Coronary artery (tissue), 2 donors: ENCODE measurements around the gene IQCH.

Source experiments
- DNase-seq: peaks from one replicate; pipeline ENCODE4 v3.0.0-alpha.2; 2017; ENCODE audit warnings: low spot score
- H3K27ac ChIP-seq, 2 donors: fragments of 200-600 bp; sonication (generic); one replicate each; pipeline ENCODE4 v1.5.1; 2016 to 2019
- H3K4me3 ChIP-seq: fragments of 200-600 bp; sonication (generic); 2 replicates; pipeline ENCODE4 v1.5.1; 2016; ENCODE audit warnings: mild to moderate bottlenecking, moderate library complexity
- CTCF ChIP-seq: fragments of 200-600 bp; sonication (generic); IDR thresholded peaks from one replicate; pipeline ENCODE4 v1.5.1; 2019; ENCODE audit warnings: antibody characterized with exemption

IQCH gene

GRCh38 chr15:67411486-67411885, 156.9 kb downstream of the IQCH start:
- DNase-seq: no peak
- Histone ChIP-seq H3K27ac (no peak overlapping the region), H3K4me3 (no peak overlapping the region)
- TF ChIP-seq CTCF: no peak

GRCh38 chr15:67413770-67414390, 159.3 kb downstream of the IQCH start:
- no peak for TF ChIP-seq CTCF
- no peak for DNase-seq

GRCh38 chr15:67415181-67415580, 160.6 kb downstream of the IQCH start:
- H3K4me3 ChIP-seq: no peak overlapping the region
- H3K27ac ChIP-seq: no peak overlapping the region
- TF ChIP-seq CTCF: no peak
- DNase-seq: no peak

More at GRCh38 chr15:67413770-67414390, 159.3 kb downstream of the IQCH start:
- Histone ChIP-seq H3K27ac (no peak overlapping the region), H3K4me3 (no peak overlapping the region)

GRCh38 chr15:67416891-67417290, 162.3 kb downstream of the IQCH start:
- Histone ChIP-seq H3K4me3 (no peak overlapping the region), H3K27ac (no peak overlapping the region)
- no peak for DNase-seq
- TF ChIP-seq CTCF: no peak

GRCh38 chr15:67419705-67420104, 165.1 kb downstream of the IQCH start:
- DNase-seq: no peak
- TF ChIP-seq CTCF: no peak
- no peak overlapping the region for H3K27ac ChIP-seq
- H3K4me3 ChIP-seq: no peak overlapping the region

- Histone ChIP-seq H3K4me3 (no peak overlapping the region), H3K27ac (no peak overlapping the region)
- no peak for TF ChIP-seq CTCF
- no peak for DNase-seq
Observed at GRCh38 chr15:67420137-67420536, 165.6 kb downstream of the IQCH start.

- DNase-seq: no peak
- Histone ChIP-seq H3K4me3 (no peak overlapping the region), H3K27ac (no peak overlapping the region)
- no peak for TF ChIP-seq CTCF
Observed at GRCh38 chr15:67421105-67421504, 166.5 kb downstream of the IQCH start.
